A673 (cell line): ENCODE results near the gene MUL1. TPM values are rescaled to one million over a fixed set of nuclear protein-coding genes. Genes with fewer than 3 reads are reported as not detected.

ENCODE experiments used
- BruUV-seq: library from RNA; stranded (reverse); fragments of 400-500 nt; replicated peaks from 2 replicates; lab custom pipeline; 2021; lab: Mats Ljungman, UMichigan
- CTCF ChIA-PET: fragments of 300-600 bp; sonication (Branson Sonifier 250); formaldehyde crosslinking; loops from one replicate; lab custom pipeline; 2022; ENCODE audit warnings: antibody characterized with exemption; lab: Charles Lee
- POLR2A ChIA-PET: fragments of 300-600 bp; sonication (Branson Sonifier 250); formaldehyde crosslinking; loops from one replicate; lab custom pipeline; 2022; ENCODE audit warnings: antibody characterized with exemption; ENCODE audit not compliant: low non-redundant PET; lab: Charles Lee
- DNase-seq: peaks from one replicate; pipeline ENCODE4 v3.0.0-alpha.2; 2015; ENCODE audit warnings: low spot score
- H3K27ac ChIP-seq: fragments of 200-600 bp; sonication (generic); 2 replicates; pipeline ENCODE4 v1.5.1; 2016; ENCODE audit warnings: mixed run types, low read depth, mild to moderate bottlenecking, mixed read lengths, antibody characterized with exemption, low read length; ENCODE audit not compliant: poor library complexity, severe bottlenecking
- H3K27me3 ChIP-seq: fragments of 200-600 bp; sonication (generic); replicated peaks from 2 replicates; pipeline ENCODE4 v1.6.1; 2017; ENCODE audit warnings: mixed run types, low read depth, mild to moderate bottlenecking, mixed read lengths, antibody characterized with exemption, low read length; ENCODE audit not compliant: insufficient read depth, poor library complexity
- H3K36me3 ChIP-seq: fragments of 200-600 bp; sonication (generic); 2 replicates; pipeline ENCODE4 v1.6.1; 2016; ENCODE audit warnings: mixed run types, mild to moderate bottlenecking, mixed read lengths, antibody characterized with exemption, low read length; ENCODE audit not compliant: insufficient read depth, poor library complexity, severe bottlenecking
- H3K4me1 ChIP-seq: fragments of 200-600 bp; sonication (generic); 2 replicates; pipeline ENCODE4 v1.6.1; 2017; ENCODE audit warnings: mixed run types, mild to moderate bottlenecking, mixed read lengths, antibody characterized with exemption, low read length; ENCODE audit not compliant: insufficient read depth, poor library complexity, severe bottlenecking
- H3K4me3 ChIP-seq: fragments of 200-600 bp; sonication (generic); 2 replicates; pipeline ENCODE4 v1.5.1; 2016; ENCODE audit warnings: low read depth, mixed run types, mild to moderate bottlenecking, mixed read lengths, low read length; ENCODE audit not compliant: poor library complexity, severe bottlenecking
- H3K9me3 ChIP-seq: fragments of 200-600 bp; sonication (generic); 2 replicates; pipeline ENCODE4 v1.6.1; 2016; ENCODE audit warnings: mixed run types, low read depth, mild to moderate bottlenecking, mixed read lengths, antibody characterized with exemption, low read length; ENCODE audit not compliant: poor library complexity, severe bottlenecking
- CTCF ChIP-seq: fragments of 300-800, 200-600 bp; sonication (generic); conservative IDR thresholded peaks from 2 replicates; pipeline ENCODE4 v1.5.1; 2017; ENCODE audit warnings: low read depth, mild to moderate bottlenecking, antibody characterized with exemption, low read length, moderate library complexity, mixed read lengths
- EZH2 ChIP-seq: fragments of 200-600 bp; sonication (generic); IDR thresholded peaks from 2 replicates; pipeline ENCODE4 v1.6.1; 2017; ENCODE audit warnings: borderline replicate concordance, low read depth, mild to moderate bottlenecking, mixed read lengths, antibody characterized with exemption, low read length; ENCODE audit not compliant: poor library complexity, severe bottlenecking
- intact Hi-C: fragments of 100-400 bp; cut with micrococcal nuclease; formaldehyde crosslinking; loops from one replicate; pipeline ENCODE4 v1.10.0; 2022; ENCODE audit not compliant: unreplicated experiment
- total RNA-seq: library from RNA; stranded (reverse); gene quantifications from 2 replicates; pipeline ENCODE4 v1.2.3, GENCODE V29; 2021

MUL1 gene
- total RNA-seq, 1 experiment from 2014 or later = 21.6 TPM

GRCh38 chr1:20546637-20547036 lies 38.7 kb upstream of the MUL1 start:
- ChIA-PET CTCF (no interaction called here), POLR2A (no interaction called here)
- BruUV-seq = no TSS peak
- Histone ChIP-seq H3K4me3 (no peak overlapping the region), H3K27ac (no peak overlapping the region), H3K36me3 (no peaks in the 10 kb centered on the region), H3K4me1 (no peaks in the 10 kb centered on the region), H3K27me3 (peaks cover 60% of the 10 kb centered on the region), H3K9me3 (no peaks in the 10 kb centered on the region)
- no peak for TF ChIP-seq EZH2
- TF ChIP-seq CTCF = no peak
- intact Hi-C loops = no loop called here
- DNase-seq = no peak

- Histone ChIP-seq H3K27me3 (peaks cover 37% of the 10 kb centered on the region), H3K36me3 (no peaks in the 10 kb centered on the region), H3K9me3 (no peaks in the 10 kb centered on the region), H3K27ac (no peak overlapping the region), H3K4me3 (no peak overlapping the region), H3K4me1 (no peaks in the 10 kb centered on the region)
- intact Hi-C loops = no loop called here
- POLR2A ChIA-PET = no interaction called here
- DNase-seq = no peak
- TF ChIP-seq EZH2 (no peak), CTCF (no peak)
- BruUV-seq = no TSS peak
- CTCF ChIA-PET = interaction anchor here (0.6 kb wide), 1 partner anchor 783 kb away, joined by 4 read pairs; no protein-coding TSS in a partner anchor
Measured at GRCh38 chr1:20540281-20540680, 32.3 kb upstream of the MUL1 start.

GRCh38 chr1:20538760-20539551 lies 31.0 kb upstream of the MUL1 start:
- POLR2A ChIA-PET = no interaction called here
- Histone ChIP-seq H3K9me3 (no peaks in the 10 kb centered on the region), H3K4me3 (no peak overlapping the region), H3K27me3 (peaks cover 42% of the 10 kb centered on the region), H3K27ac (no peak overlapping the region), H3K36me3 (no peaks in the 10 kb centered on the region), H3K4me1 (no peaks in the 10 kb centered on the region)
- no TSS peak for BruUV-seq
- intact Hi-C loops = no loop called here
- TF ChIP-seq CTCF = no peak
- TF ChIP-seq EZH2 = no peak
- no peak for DNase-seq
- CTCF ChIA-PET = interaction anchor here (0.7 kb wide), 1 partner anchor 36 kb away, joined by 3 read pairs; no protein-coding TSS in a partner anchor
